Activated naive CD8-positive, alpha-beta T cell (primary cell): ENCODE data around the gene STPG1.
A peak's percentile ranks its signal among the peaks of the same experiment; 100 is the strongest.

Source experiments
- H3K27ac Mint-ChIP-seq: one replicate; pipeline ENCODE4 v1.8.0; 2021; ENCODE audit warnings: mixed read lengths
- H3K27me3 Mint-ChIP-seq: one replicate; pipeline ENCODE4 v1.8.0; 2021; ENCODE audit warnings: mixed read lengths
- H3K36me3 Mint-ChIP-seq: one replicate; pipeline ENCODE4 v1.8.0; 2021; ENCODE audit warnings: mixed read lengths
- H3K4me1 Mint-ChIP-seq: one replicate; pipeline ENCODE4 v1.8.0; 2021; ENCODE audit warnings: low read depth, mixed read lengths
- H3K4me3 Mint-ChIP-seq: one replicate; pipeline ENCODE4 v1.8.0; 2021; ENCODE audit warnings: mild to moderate bottlenecking, mixed read lengths
- H3K9me3 Mint-ChIP-seq: one replicate; pipeline ENCODE4 v1.8.0; 2021; ENCODE audit warnings: low read depth, mixed read lengths

STPG1 gene

DNA sequence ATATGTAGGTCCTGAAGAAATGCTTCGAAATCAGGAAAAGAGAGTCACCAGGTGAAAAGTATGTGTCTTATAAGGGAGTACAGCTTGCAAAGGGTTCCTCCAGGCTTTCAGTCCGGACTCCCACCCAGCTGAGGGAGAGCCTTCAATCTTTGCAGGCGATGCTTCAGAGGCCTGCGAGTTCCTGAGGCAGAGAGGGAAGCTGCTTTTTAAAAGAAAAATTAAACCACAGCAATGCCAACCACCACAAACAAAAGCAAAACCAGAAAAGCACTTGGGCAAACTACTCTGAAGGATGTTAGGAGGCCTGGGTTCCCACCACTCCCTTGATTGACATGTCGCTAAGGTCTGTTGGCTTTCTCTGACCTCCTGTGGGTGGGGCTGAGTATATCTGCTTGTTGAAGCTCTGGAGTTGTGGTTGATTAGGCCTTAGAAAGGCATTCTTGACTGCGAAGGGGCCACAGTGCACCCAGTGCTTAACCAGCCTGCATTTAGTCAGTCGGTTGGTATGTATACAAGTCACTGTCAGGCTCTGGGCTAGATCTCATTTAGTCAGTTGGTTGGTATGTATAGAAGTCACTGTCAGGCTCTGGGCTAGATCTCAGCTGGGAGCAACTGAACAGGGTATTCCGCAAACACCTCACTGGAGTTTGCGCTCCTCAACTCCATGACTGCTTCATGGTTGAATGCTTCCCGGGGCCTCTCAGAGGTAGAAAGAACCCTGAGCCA, 3.2 kb upstream of the STPG1 start:
- H3K36me3 Mint-ChIP-seq, result peaks cover 2% of the 10 kb centered on the region
- peaks cover 74% of the 10 kb centered on the region for H3K4me1 Mint-ChIP-seq
- no peaks in the 10 kb centered on the region for H3K9me3 Mint-ChIP-seq
- H3K4me3 Mint-ChIP-seq, result peak overlapping the region; percentile 96
- H3K27ac Mint-ChIP-seq, result peak overlapping the region; percentile 94
- no peaks in the 10 kb centered on the region for H3K27me3 Mint-ChIP-seq

DNA sequence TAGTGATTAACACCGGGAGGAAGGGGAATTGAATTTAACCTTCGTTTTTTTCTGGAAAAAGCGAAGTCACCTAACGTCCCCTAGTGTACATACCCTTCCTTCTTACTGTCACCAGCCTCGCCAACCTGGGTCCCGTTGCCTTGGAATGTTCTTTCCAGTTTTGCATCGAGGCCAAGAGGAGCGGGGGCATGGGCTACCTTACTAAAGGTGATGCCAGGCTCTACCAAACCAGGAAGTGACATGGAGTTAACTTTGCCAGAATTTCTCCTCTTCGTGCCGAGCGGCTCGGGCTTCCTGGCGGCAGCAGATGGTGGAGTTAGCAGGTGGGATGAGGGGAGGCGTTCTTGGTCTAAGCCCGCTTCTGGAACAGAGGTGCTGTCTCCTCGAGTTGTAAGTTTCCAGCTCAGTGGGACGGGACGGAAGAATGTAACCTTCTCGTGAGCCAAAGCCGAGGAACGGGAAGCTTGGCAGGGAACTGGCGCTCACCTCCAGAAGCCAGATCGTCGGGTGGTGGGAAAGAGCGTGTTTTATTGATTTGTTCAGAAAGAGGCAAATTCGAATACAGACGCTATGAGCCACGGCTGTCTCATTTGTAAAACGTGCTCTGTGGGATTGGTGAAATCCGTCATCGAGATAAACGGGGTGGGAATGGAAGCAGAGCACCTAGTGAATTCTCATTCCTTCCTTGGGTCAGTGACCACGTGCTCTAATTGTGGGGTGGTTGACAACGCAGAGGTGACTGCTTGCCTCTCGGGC, 2.5 kb upstream of the STPG1 start:
- H3K27me3 Mint-ChIP-seq, result no peaks in the 10 kb centered on the region
- peaks cover 71% of the 10 kb centered on the region for H3K4me1 Mint-ChIP-seq
- H3K36me3 Mint-ChIP-seq, result no peaks in the 10 kb centered on the region

DNA sequence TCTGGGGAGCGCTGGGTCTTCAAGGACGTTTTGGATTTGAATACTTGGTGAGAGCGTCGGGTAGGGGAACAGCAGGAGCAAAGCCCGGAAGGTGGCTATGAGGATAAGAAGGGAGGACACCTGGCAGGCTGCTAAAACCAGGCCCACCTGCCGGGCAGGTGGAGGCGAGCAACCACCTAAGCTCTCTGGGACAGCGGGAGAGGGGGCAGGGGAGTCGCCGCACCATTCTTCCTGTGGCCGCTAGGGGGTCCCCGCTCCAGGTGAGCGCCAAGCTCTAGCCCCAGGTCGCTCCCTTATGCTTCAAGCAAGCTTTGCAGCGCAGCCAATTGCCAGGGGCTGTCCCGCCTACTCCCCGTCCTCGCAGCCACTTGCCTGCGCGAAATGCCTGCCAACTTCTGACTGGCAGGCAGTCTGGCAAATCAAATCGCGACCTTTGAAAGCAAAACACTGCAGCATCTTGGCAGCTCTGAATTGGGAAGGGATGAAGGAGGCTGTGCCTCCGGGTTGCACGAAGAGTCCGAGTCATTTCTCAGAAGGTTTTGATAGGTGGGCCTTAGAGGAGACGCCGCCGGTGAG, 1.8 kb upstream of the STPG1 start, which contains the start of gene NIPAL3:
Gene NIPAL3 (plus strand): TSS at position 469 of the 576 bp plus-strand sequence. CDS start 3,746 bp downstream, outside the sequence.
- peaks cover 67% of the 10 kb centered on the region for H3K4me1 Mint-ChIP-seq
- H3K36me3 Mint-ChIP-seq, result no peaks in the 10 kb centered on the region
- no peaks in the 10 kb centered on the region for H3K27me3 Mint-ChIP-seq
- H3K27ac Mint-ChIP-seq, result peak within 1 kb of the TSS; percentile 94
- peak within 1 kb of the TSS; percentile 96 for H3K4me3 Mint-ChIP-seq
- no peaks in the 10 kb centered on the region for H3K9me3 Mint-ChIP-seq

More for the DNA sequence above, 2.5 kb upstream of the STPG1 start:
- Mint-ChIP-seq H3K4me3 (peak overlapping the region; percentile 96), H3K9me3 (no peaks in the 10 kb centered on the region), H3K27ac (peak overlapping the region; percentile 94)

DNA sequence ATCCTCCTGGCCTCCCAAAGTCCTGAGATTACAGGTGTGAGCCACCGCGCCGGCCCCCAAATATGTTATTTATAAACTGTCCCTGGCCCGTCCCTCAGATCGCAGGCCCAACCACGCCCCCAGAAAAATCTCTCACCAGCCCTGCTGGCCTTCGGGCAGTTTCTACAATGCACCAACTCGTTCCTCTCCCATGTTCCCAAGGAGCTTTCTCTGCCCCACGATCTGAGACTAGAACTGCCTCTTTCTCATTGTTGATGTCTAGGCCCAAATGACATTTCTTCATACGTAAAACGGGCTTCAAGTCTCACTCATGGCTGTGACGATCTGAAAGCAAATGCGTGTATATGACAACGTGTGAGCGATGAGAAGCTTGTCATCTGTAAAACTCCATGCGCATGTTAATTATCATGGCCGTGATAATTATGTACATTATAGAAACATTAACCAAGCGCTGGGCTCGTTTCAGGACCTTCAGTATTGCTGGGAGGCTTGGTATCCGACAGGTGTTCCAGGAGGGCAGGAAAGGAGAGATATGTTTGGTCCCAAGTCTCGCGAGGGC, 1.3 kb upstream of the STPG1 start:
- Mint-ChIP-seq H3K27me3 (no peaks in the 10 kb centered on the region), H3K9me3 (no peaks in the 10 kb centered on the region), H3K4me3 (peak overlapping the region; percentile 96), H3K27ac (peak overlapping the region; percentile 4), H3K36me3 (no peaks in the 10 kb centered on the region), H3K4me1 (peaks cover 64% of the 10 kb centered on the region)

DNA sequence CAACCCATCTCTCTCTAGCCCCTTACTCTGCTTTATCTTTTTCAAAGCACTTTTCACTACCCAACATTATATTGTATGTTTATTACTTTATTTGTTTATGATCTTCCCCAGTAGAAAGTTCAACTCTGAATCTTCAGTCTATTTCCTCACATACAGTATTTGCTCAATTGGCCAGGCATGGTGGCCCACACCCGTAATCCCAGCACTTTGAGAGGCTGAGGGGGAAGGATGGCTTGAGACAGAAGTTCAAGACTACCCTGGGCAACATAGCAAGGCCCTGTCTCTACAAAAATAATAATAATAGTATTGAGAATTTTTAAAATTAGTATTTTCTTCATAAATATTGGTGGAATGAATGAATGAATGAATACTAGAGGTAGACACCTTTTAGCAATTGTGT, 1.2 kb downstream of the STPG1 start:
- Mint-ChIP-seq H3K4me1 (peaks cover 43% of the 10 kb centered on the region), H3K9me3 (no peaks in the 10 kb centered on the region), H3K27me3 (no peaks in the 10 kb centered on the region), H3K27ac (peak overlapping the region; percentile 46), H3K4me3 (peak overlapping the region; percentile 89), H3K36me3 (no peaks in the 10 kb centered on the region)

DNA sequence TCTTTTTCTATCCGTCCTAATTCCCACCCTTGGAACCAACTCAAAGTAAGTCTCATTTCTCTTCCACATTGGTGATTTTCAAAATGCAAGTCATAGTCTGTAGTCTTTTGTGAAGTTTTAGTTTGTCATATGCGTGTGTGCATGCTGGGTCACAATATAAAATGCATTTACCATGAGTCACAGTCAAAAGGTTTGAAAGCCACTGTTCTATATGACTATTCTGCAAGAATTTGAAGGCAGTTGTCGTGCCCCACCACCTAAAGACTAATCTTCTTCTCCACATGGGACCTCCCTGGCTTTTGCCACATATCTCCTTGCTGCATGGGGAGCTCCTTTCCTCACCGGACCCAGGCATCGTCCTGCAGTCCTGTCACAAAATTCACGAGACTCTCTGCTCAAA, 1.6 kb downstream of the STPG1 start:
- peak overlapping the region; percentile 17 for H3K4me3 Mint-ChIP-seq
- H3K36me3 Mint-ChIP-seq, result no peaks in the 10 kb centered on the region
- no peaks in the 10 kb centered on the region for H3K9me3 Mint-ChIP-seq
- H3K27ac Mint-ChIP-seq, result peak overlapping the region; percentile 46
- H3K27me3 Mint-ChIP-seq, result no peaks in the 10 kb centered on the region
- H3K4me1 Mint-ChIP-seq, result peaks cover 39% of the 10 kb centered on the region

DNA sequence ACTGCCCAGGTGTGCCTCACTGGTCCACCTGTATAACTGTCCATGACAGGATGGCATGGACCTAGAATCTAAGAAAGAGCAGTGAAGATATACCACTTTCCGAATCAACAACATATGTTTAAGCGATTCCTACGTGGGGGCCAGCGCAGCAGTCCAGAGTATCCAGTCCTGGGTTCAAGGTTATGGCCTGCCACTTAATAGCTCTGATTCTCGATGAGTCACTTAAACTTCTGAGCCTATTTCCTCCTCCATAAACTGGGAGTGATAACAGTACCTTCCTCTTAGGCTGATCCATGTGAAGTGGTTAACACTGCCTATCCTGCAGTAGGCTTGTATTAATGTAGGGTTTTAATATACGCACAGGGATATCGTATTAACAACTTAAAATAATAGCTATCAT, 2.8 kb downstream of the STPG1 start:
- no peak overlapping the region for H3K27ac Mint-ChIP-seq
- no peaks in the 10 kb centered on the region for H3K9me3 Mint-ChIP-seq
- no peak overlapping the region for H3K4me3 Mint-ChIP-seq
- no peaks in the 10 kb centered on the region for H3K27me3 Mint-ChIP-seq
- H3K4me1 Mint-ChIP-seq, result peaks cover 27% of the 10 kb centered on the region
- H3K36me3 Mint-ChIP-seq, result no peaks in the 10 kb centered on the region

DNA sequence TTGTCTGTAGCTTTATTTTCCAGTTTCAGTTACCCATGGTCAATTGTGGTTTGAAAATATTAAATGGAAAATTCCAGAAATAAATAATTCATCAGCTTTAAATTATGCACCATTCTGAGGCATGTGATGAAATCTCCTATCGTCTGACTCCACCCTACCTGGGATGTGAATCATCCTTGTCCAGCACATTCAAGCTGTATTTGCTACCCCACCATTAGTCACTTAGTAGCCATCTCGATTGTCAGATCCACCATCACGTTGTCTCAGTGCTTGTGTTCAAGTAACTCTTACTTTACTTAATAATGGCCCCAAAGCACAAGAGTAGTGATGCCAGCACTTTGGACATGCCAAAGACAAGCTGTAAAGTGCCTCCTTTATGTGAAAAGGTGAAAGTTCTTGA, 4.0 kb downstream of the STPG1 start:
- Mint-ChIP-seq H3K27me3 (no peaks in the 10 kb centered on the region), H3K27ac (no peak overlapping the region), H3K36me3 (no peaks in the 10 kb centered on the region), H3K9me3 (no peaks in the 10 kb centered on the region), H3K4me3 (no peak overlapping the region), H3K4me1 (peaks cover 20% of the 10 kb centered on the region)

DNA sequence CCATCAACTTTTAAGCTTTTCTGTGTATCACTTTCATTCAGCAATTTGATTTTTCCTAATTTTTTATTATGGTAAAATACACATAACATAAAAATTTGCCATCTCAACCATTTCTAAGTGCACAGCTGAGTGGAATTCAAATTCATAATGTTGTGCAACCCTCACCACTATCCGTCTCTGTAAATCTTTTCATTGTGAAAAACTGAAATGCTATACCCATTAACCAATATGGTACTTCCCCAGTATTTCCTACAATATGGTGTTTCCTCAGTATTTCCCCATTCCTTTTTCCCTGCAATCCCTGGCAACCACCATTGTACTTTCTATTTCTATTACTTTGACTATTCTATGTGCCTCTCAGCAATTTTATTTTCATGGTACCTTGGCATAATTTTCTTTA, 6.8 kb downstream of the STPG1 start:
- Mint-ChIP-seq H3K4me1 (peaks cover 4% of the 10 kb centered on the region), H3K27me3 (no peaks in the 10 kb centered on the region), H3K36me3 (no peaks in the 10 kb centered on the region), H3K4me3 (no peak overlapping the region), H3K9me3 (no peaks in the 10 kb centered on the region), H3K27ac (no peak overlapping the region)

DNA sequence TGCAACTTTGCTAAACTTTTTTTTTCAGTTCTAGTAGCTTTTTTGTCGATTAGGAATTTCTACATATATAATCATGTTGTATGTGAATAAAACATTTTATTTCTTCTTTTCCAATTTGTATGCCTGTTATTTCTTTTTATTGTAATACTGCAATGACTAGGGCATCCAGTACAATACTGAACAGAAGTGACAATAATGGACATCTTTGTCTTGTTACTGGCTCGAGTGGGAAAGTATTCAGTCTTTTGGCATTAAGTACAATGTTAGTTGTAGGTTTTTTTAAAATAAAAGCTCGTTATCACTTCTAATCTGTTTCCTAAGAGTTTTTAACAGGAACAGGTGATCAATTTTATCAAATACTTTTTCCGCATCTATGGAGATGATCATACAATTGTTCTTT, 9.8 kb downstream of the STPG1 start:
- Mint-ChIP-seq H3K27ac (no peak overlapping the region), H3K36me3 (no peaks in the 10 kb centered on the region), H3K4me1 (no peaks in the 10 kb centered on the region), H3K9me3 (no peaks in the 10 kb centered on the region), H3K27me3 (no peaks in the 10 kb centered on the region), H3K4me3 (no peak overlapping the region)

DNA sequence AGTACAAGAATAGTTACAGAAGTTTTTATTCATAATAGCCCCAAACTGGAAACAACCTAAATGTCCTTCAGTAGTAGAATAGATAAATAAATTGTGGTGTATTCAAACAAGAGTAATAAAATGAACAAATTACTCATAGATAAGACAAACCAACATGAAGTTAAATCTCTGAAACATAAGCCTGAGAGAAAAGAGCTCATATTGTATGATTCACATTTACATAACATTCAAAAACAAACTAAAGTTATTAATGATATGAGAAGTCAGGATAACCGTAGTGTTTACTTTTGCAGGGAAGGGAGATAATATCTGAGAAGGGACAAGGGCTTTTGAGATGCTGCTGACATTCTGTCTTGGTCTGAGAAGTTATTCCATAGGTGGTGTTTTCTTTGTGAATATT, 13.5 kb downstream of the STPG1 start:
- no peak overlapping the region for H3K27ac Mint-ChIP-seq
- H3K4me1 Mint-ChIP-seq, result no peaks in the 10 kb centered on the region
- H3K27me3 Mint-ChIP-seq, result no peaks in the 10 kb centered on the region
- H3K9me3 Mint-ChIP-seq, result no peaks in the 10 kb centered on the region
- peaks cover 3% of the 10 kb centered on the region for H3K36me3 Mint-ChIP-seq
- H3K4me3 Mint-ChIP-seq, result no peak overlapping the region

DNA sequence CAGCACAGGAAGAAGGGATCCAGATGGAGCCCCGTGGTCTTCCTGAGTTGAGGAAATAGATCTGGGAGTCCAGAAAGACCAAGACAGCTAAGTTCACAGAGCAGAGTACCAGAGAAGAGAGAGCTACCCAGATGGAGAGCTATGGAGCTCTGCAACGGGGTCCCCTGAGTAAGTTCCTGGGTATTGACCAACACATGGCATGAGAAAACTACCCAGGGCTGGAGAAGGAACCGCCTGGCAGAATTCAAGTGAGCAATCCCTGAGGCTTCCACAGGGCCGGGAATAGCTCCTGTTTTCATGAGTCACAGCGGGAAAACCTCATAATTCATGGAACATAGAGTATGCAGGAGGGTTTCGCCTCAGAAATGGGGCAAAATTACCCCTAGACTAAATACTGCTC, 19.7 kb downstream of the STPG1 start:
- Mint-ChIP-seq H3K9me3 (no peaks in the 10 kb centered on the region), H3K27me3 (no peaks in the 10 kb centered on the region), H3K36me3 (peaks cover 6% of the 10 kb centered on the region), H3K4me3 (no peak overlapping the region), H3K4me1 (peaks cover 40% of the 10 kb centered on the region), H3K27ac (peak overlapping the region; percentile 94)

DNA sequence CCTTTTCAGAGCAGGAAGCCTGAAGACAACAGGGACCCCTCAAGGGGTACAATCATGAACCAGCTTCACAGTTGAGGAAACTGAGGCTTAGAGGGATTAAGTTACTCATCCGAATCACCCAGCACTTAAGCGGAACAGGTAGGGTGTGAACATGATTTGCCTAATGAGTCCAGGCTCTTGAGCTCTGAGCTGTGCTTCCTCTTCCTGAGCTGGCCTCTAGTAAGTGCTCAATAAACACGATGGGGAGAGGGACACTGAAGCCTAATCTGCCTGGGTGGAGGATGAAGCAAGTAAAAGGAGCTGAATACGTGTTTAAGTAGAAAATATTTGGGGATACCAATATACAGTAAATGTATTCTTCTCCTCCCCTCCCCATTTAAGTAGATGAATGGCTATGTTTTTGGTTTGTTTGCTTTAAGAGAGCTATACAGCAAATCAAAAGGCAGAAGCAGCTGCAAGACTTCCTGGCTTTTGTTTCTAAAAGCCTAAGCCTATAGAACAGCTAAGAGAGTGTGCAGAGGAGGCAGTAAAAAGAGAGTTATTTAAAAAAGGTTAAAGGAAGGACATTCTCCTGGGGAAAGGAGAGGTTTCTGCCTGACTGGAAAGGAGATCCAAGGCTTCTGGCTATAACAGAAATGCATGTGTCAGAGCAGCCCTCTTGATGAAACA, 20.5 kb downstream of the STPG1 start:
- peaks cover 6% of the 10 kb centered on the region for H3K36me3 Mint-ChIP-seq
- peak overlapping the region; percentile 23 for H3K4me3 Mint-ChIP-seq
- no peaks in the 10 kb centered on the region for H3K27me3 Mint-ChIP-seq
- H3K4me1 Mint-ChIP-seq, result peaks cover 40% of the 10 kb centered on the region
- H3K9me3 Mint-ChIP-seq, result no peaks in the 10 kb centered on the region
- peak overlapping the region; percentile 94 for H3K27ac Mint-ChIP-seq

DNA sequence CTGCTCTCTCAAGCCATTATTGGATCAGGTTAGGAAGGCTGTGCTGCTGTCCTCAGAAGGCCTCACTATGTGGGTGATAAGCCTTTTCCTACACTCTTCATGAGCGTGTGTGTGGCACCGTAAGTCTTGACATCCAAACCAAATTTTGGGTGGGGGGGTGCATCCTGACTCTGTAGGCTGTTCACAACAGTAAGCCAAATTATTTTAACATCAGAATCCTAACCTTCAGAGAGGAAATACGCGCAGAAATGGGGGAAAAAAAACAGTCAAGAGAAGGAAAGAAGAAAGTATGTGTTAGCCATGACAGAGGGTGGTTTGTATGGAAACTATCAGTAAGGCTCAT, 21.0 kb downstream of the STPG1 start:
- Mint-ChIP-seq H3K36me3 (peaks cover 8% of the 10 kb centered on the region), H3K4me1 (peaks cover 40% of the 10 kb centered on the region), H3K27me3 (no peaks in the 10 kb centered on the region), H3K4me3 (no peak overlapping the region), H3K27ac (peak overlapping the region; percentile 94), H3K9me3 (no peaks in the 10 kb centered on the region)
